A549 (cell line): Measurements from ENCODE around the gene MSI2. TPM values are rescaled to one million over a fixed set of nuclear protein-coding genes. Genes with fewer than 3 reads are reported as not detected.

Experiments
- ATAC-seq, 2 experiments: fragments of 200-7000 bp in 1 of 2; fragments of >200 bp in 1 of 2; cut with Nextera tagmentation in 1 of 2; cut with Tn5 transposase in 1 of 2; 3 replicates each; pipeline versions ENCODE4 v1.8.0 to v1.9.1; 2018 to 2020; ENCODE audit warnings: mild to moderate bottlenecking in 1 of 2, moderate library complexity in 1 of 2
- CTCF ChIA-PET: fragments of 300-600 bp; sonication (Branson Sonifier 250); formaldehyde crosslinking; extraction: SDS; loops from one replicate; lab custom pipeline; 2021; ENCODE audit warnings: antibody characterized with exemption, inconsistent platforms; lab: Yijun Ruan, JAX
- POLR2A ChIA-PET: fragments of 350-600 bp; formaldehyde crosslinking; extraction: SDS; loops from one replicate; lab custom pipeline; 2021; ENCODE audit warnings: antibody characterized with exemption, inconsistent platforms; lab: Yijun Ruan, JAX
- DNase-seq, 2 experiments: peaks; one replicate each; pipeline versions ENCODE4 v3.0.0 to v3.0.0-alpha.2; 2011 to 2016; ENCODE audit warnings: low read depth in 1 of 2, low spot score in 1 of 2
- FAIRE-seq: peaks from 2 replicates; lab custom pipeline; 2011; peaks lifted over from hg19 to GRCh38; lab: Jason Lieb, UNC
- H3K27ac ChIP-seq, 2 experiments: fragments of >200 bp; sonication (Bioruptor Twin); formaldehyde crosslinking; 3 replicates each; pipeline ENCODE4 v1.5.1; 2016 to 2017
- H3K4me1 ChIP-seq: fragments of >200 bp; sonication (Bioruptor Twin); formaldehyde crosslinking; 3 replicates; pipeline ENCODE4 v1.6.1; 2016
- H3K4me2 ChIP-seq: fragments of >200 bp; sonication (Bioruptor Twin); formaldehyde crosslinking; 3 replicates; pipeline ENCODE4 v1.6.1; 2016
- H3K4me3 ChIP-seq: fragments of >200 bp; sonication (Bioruptor Twin); formaldehyde crosslinking; 3 replicates; pipeline ENCODE4 v1.5.1; 2016
- H3K9me3 ChIP-seq: fragments of >200 bp; sonication (Bioruptor Twin); formaldehyde crosslinking; 3 replicates; pipeline ENCODE4 v1.6.1; 2016
- CHD2 ChIP-seq: fragments of 150-350 bp; IDR thresholded peaks from 2 replicates; pipeline ENCODE4 v1.6.1; 2014; ENCODE audit warnings: low read length; ENCODE audit not compliant: partially characterized antibody
- CTCF ChIP-seq: fragments of >200 bp; sonication (Bioruptor Twin); formaldehyde crosslinking; IDR thresholded peaks from 3 replicates; pipeline ENCODE4 v1.5.1; 2016
- EHF ChIP-seq: fragments of 250-450 bp; sonication (Bioruptor Pico); IDR thresholded peaks from 2 replicates; pipeline ENCODE4 v1.5.0; 2020; ENCODE audit warnings: mild to moderate bottlenecking
- EP300 ChIP-seq, 2 experiments: fragments of >200 bp; sonication (Bioruptor Twin); formaldehyde crosslinking; IDR thresholded peaks; 2 replicates in 1 of 2; 3 replicates in 1 of 2; pipeline ENCODE4 v1.6.1; 2016 to 2017
- FOSB ChIP-seq: fragments of 250-450 bp; sonication (Bioruptor Pico); IDR thresholded peaks from 2 replicates; pipeline ENCODE4 v1.5.0; 2020; ENCODE audit warnings: mild to moderate bottlenecking, moderate library complexity
- HES2 ChIP-seq: fragments of >200 bp; sonication (Bioruptor Twin); formaldehyde crosslinking; IDR thresholded peaks from 2 replicates; pipeline ENCODE4 v1.6.1; 2016
- HMGXB4 ChIP-seq: fragments of 250-450 bp; sonication (Bioruptor Pico); IDR thresholded peaks from 2 replicates; pipeline ENCODE4 v1.5.0; 2021; ENCODE audit warnings: mild to moderate bottlenecking, moderate library complexity, borderline replicate concordance
- HOXA7 ChIP-seq: fragments of 250-450 bp; sonication (Bioruptor Pico); IDR thresholded peaks from 2 replicates; pipeline ENCODE4 v1.5.0; 2020; ENCODE audit warnings: mild to moderate bottlenecking, moderate library complexity
- HOXB13 ChIP-seq: fragments of 250-450 bp; sonication (Bioruptor Pico); IDR thresholded peaks from 2 replicates; pipeline ENCODE4 v1.5.0; 2020; ENCODE audit warnings: low read depth, mild to moderate bottlenecking, moderate library complexity
- HOXB5 ChIP-seq: fragments of 250-450 bp; sonication (Bioruptor Pico); IDR thresholded peaks from 2 replicates; pipeline ENCODE4 v1.5.0; 2020; ENCODE audit warnings: mild to moderate bottlenecking, moderate library complexity
- JUN ChIP-seq, 2 experiments: fragments of >200 bp; sonication (Bioruptor Twin); formaldehyde crosslinking; IDR thresholded peaks; 2 replicates in 1 of 2; 3 replicates in 1 of 2; pipeline ENCODE4 v1.6.1; 2016 to 2017
- KDM5A ChIP-seq: fragments of 200-600 bp; sonication (generic); IDR thresholded peaks from 2 replicates; pipeline ENCODE4 v1.6.1; 2016; ENCODE audit warnings: antibody characterized with exemption, mild to moderate bottlenecking
- PBX3 ChIP-seq: IDR thresholded peaks from 2 replicates; pipeline ENCODE4 v1.6.1; 2012
- RNF2 ChIP-seq: fragments of 200-600 bp; sonication (generic); IDR thresholded peaks from 2 replicates; pipeline ENCODE4 v1.6.1; 2016; ENCODE audit warnings: low read depth, mild to moderate bottlenecking, antibody characterized with exemption, moderate library complexity, borderline replicate concordance
- SREBF2 ChIP-seq: fragments of 450-650 bp; IDR thresholded peaks from 2 replicates; pipeline ENCODE4 v1.6.1; 2014; ENCODE audit warnings: mild to moderate bottlenecking, moderate library complexity
- USF2 ChIP-seq: fragments of 450-650 bp; IDR thresholded peaks from 2 replicates; pipeline ENCODE4 v1.6.1; 2014; ENCODE audit warnings: antibody characterized with exemption
- ZFP36 ChIP-seq: fragments of 450-650 bp; IDR thresholded peaks from 2 replicates; pipeline ENCODE4 v1.6.1; 2014; ENCODE audit warnings: borderline replicate concordance; ENCODE audit not compliant: partially characterized antibody
- WGBS: methylation state at CpG from one replicate; pipeline ENCODE4 v1.1.6; 2017; ENCODE audit errors: missing lambda C conversion rate; 5-methylcytosine and 5-hydroxymethylcytosine counted together
- polyA plus RNA-seq, 4 experiments: library from polyadenylated mRNA; depleted of rRNA in 3 of 4; stranded (reverse); fragments of >200 nt; fragmentation: RNase III in 1 of 4; extraction: RNeasy Plus Mini Kit Qiagen cat#74134 plus additional on column Dnase treatment in 1 of 4; gene quantifications; 2 replicates in 3 of 4; 3 replicates in 1 of 4; pipeline ENCODE4 v1.2.3, GENCODE V29; 2011 to 2017
- TF ChIP-seq, protein P1 (sequence below): fragments of 250-450 bp; sonication (Bioruptor Pico); IDR thresholded peaks from 2 replicates; pipeline ENCODE4 v1.5.0; 2020; ENCODE audit warnings: low read depth, mild to moderate bottlenecking, moderate library complexity
- TF ChIP-seq, protein P2 (sequence below): fragments of >200 bp; sonication (Bioruptor Twin); formaldehyde crosslinking; IDR thresholded peaks from 3 replicates; pipeline ENCODE4 v1.6.1; 2016

Gene MSI2
- polyA plus RNA-seq, 2 of the 4 experiments (the other 2 are of a cell fraction) = 43.6 to 44.4 TPM

- H3K27ac ChIP-seq = no peak overlapping the region
- 65% methylated on average over 2 of the region's 2 CpGs for WGBS
- no peaks in the 10 kb centered on the region for H3K4me1 ChIP-seq
- no peak overlapping the region for H3K4me3 ChIP-seq
- peaks cover 3% of the 10 kb centered on the region; the same call in 1 of the 3 replicates for H3K9me3 ChIP-seq
- FAIRE-seq = no peak
- TF ChIP-seq RNF2 (no peak), PBX3 (no peak), KDM5A (no peak), SREBF2 (no peak), HOXB5 (CRISPR knock-in tag) (no peak), HES2 (no peak), HMGXB4 (CRISPR knock-in tag) (no peak), CHD2 (no peak), CTCF (no peak), HOXA7 (CRISPR knock-in tag) (no peak), JUN (IDR thresholded peaks at IDR 0.05) (no peak), USF2 (no peak), HOXB13 (CRISPR knock-in tag) (no peak), EHF (CRISPR knock-in tag) (no peak), EP300 (IDR thresholded peaks at IDR 0.05) (no peak), FOSB (CRISPR knock-in tag) (no peak), ZFP36 (no peak)
- TF ChIP-seq, protein P1, sequence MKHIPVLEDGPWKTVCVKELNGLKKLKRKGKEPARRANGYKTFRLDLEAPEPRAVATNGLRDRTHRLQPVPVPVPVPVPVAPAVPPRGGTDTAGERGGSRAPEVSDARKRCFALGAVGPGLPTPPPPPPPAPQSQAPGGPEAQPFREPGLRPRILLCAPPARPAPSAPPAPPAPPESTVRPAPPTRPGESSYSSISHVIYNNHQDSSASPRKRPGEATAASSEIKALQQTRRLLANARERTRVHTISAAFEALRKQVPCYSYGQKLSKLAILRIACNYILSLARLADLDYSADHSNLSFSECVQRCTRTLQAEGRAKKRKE (CRISPR knock-in tag) = no peak
- TF ChIP-seq, protein P2, sequence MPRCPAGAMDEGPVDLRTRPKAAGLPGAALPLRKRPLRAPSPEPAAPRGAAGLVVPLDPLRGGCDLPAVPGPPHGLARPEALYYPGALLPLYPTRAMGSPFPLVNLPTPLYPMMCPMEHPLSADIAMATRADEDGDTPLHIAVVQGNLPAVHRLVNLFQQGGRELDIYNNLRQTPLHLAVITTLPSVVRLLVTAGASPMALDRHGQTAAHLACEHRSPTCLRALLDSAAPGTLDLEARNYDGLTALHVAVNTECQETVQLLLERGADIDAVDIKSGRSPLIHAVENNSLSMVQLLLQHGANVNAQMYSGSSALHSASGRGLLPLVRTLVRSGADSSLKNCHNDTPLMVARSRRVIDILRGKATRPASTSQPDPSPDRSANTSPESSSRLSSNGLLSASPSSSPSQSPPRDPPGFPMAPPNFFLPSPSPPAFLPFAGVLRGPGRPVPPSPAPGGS = no peak
- DNase-seq = no peak
- CTCF ChIA-PET = interaction anchor here (1.2 to 2.2 kb wide), 5 partner anchors 11 to 125 kb away, joined by 3 to 10 read pairs (median 3); no protein-coding TSS in a partner anchor
- peak; percentile 57 to 59; a peak in 4 of 6 replicates for ATAC-seq
- POLR2A ChIA-PET = no interaction called here
- H3K4me2 ChIP-seq = no peak overlapping the region
Measured at GRCh38 chr17:57708410-57708809, 452.1 kb downstream of the MSI2 start.
